Measurements from ENCODE around the gene RAD51B. TPM values are rescaled to one million over a fixed set of nuclear protein-coding genes. Genes with fewer than 3 reads are reported as not detected.

RAD51B gene
- total RNA-seq, 2 donors from 2014 or later: 22.8 to 33.8 TPM

- H3K36me3 Mint-ChIP-seq (ENCODE audit: low read depth): no peaks in the 10 kb centered on the region
- Histone ChIP-seq H3K9ac (ENCODE audit: extremely low read depth, low read length, poor library complexity, severe bottlenecking) (no peak overlapping the region), H3K27ac (ENCODE audit: low read depth, low read length) (no peak overlapping the region), H3K4me1 (ENCODE audit: control insufficient read depth, insufficient read depth, low read length) (peaks cover 6% of the 10 kb centered on the region), H3K4me3 (ENCODE audit: low read length) (no peak overlapping the region), H3K9me3 (ENCODE audit: control insufficient read depth, low read length) (no peaks in the 10 kb centered on the region), H3K27me3 (ENCODE audit: control insufficient read depth, insufficient read depth, low read length, poor library complexity, severe bottlenecking) (no peaks in the 10 kb centered on the region), H3K36me3 (ENCODE audit: control insufficient read depth, insufficient read depth, low read length) (no peaks in the 10 kb centered on the region)
- no peaks in the 10 kb centered on the region for H3K9me3 Mint-ChIP-seq
- WGBS, 2 experiments (ENCODE audit: insufficient coverage in 1 of 2, insufficient read length in 1 of 2): 97% methylated on average over 3 of the region's 3 CpGs; no CpG with 5 or more reads in 1 of the 2 experiments
- H3K4me3 Mint-ChIP-seq: no peak overlapping the region
- H3K27ac Mint-ChIP-seq: no peak overlapping the region
- no peak for TF ChIP-seq CTCF (conservative IDR thresholded peaks at IDR 0.05)
- peaks cover 28% of the 10 kb centered on the region for H3K4me1 Mint-ChIP-seq
- H3K27me3 Mint-ChIP-seq (ENCODE audit: insufficient read depth): no peaks in the 10 kb centered on the region
- DNase-seq: no peak
Measured at GRCh38 chr14:68389943-68390342, 570.4 kb downstream of the RAD51B start.

GRCh38 chr14:68390741-68391140 lies 571.2 kb downstream of the RAD51B start:
- H3K27ac Mint-ChIP-seq: no peak overlapping the region
- no peak for TF ChIP-seq CTCF (conservative IDR thresholded peaks at IDR 0.05)
- Histone ChIP-seq H3K4me1 (ENCODE audit: control insufficient read depth, insufficient read depth, low read length) (peaks cover 6% of the 10 kb centered on the region), H3K36me3 (ENCODE audit: control insufficient read depth, insufficient read depth, low read length) (no peaks in the 10 kb centered on the region), H3K27ac (ENCODE audit: low read depth, low read length) (no peak overlapping the region), H3K9ac (ENCODE audit: extremely low read depth, low read length, poor library complexity, severe bottlenecking) (no peak overlapping the region), H3K9me3 (ENCODE audit: control insufficient read depth, low read length) (no peaks in the 10 kb centered on the region), H3K4me3 (ENCODE audit: low read length) (no peak overlapping the region), H3K27me3 (ENCODE audit: control insufficient read depth, insufficient read depth, low read length, poor library complexity, severe bottlenecking) (no peaks in the 10 kb centered on the region)
- H3K4me1 Mint-ChIP-seq: peaks cover 32% of the 10 kb centered on the region
- no peaks in the 10 kb centered on the region for H3K9me3 Mint-ChIP-seq
- no peaks in the 10 kb centered on the region for H3K27me3 Mint-ChIP-seq (ENCODE audit: insufficient read depth)
- WGBS, 2 experiments (ENCODE audit: insufficient coverage in 1 of 2, insufficient read length in 1 of 2): 98 to 100% methylated on average over 1 to 2 of the region's 2 CpGs
- H3K4me3 Mint-ChIP-seq: no peak overlapping the region
- H3K36me3 Mint-ChIP-seq (ENCODE audit: low read depth): no peaks in the 10 kb centered on the region
- DNase-seq: no peak

GRCh38 chr14:68391311-68392014 lies 571.9 kb downstream of the RAD51B start:
- H3K27me3 Mint-ChIP-seq (ENCODE audit: insufficient read depth): no peaks in the 10 kb centered on the region
- no peak overlapping the region for H3K4me3 ChIP-seq (ENCODE audit: low read length)
- peaks cover 6% of the 10 kb centered on the region for H3K4me1 ChIP-seq (ENCODE audit: control insufficient read depth, insufficient read depth, low read length)
- H3K36me3 Mint-ChIP-seq (ENCODE audit: low read depth): no peaks in the 10 kb centered on the region
- no peak overlapping the region for H3K27ac Mint-ChIP-seq
- no peak overlapping the region for H3K4me3 Mint-ChIP-seq
- H3K27me3 ChIP-seq (ENCODE audit: control insufficient read depth, insufficient read depth, low read length, poor library complexity, severe bottlenecking): no peaks in the 10 kb centered on the region
- no peak for DNase-seq
- H3K4me1 Mint-ChIP-seq: peaks cover 28% of the 10 kb centered on the region
- H3K27ac ChIP-seq (ENCODE audit: low read depth, low read length): no peak overlapping the region
- WGBS, 2 experiments (ENCODE audit: insufficient coverage in 1 of 2, insufficient read length in 1 of 2): 92 to 95% methylated on average over 2 to 4 of the region's 4 CpGs
- H3K9me3 ChIP-seq (ENCODE audit: control insufficient read depth, low read length): no peaks in the 10 kb centered on the region
- H3K9ac ChIP-seq (ENCODE audit: extremely low read depth, low read length, poor library complexity, severe bottlenecking): no peak overlapping the region
- no peak for TF ChIP-seq CTCF (conservative IDR thresholded peaks at IDR 0.05)
- H3K36me3 ChIP-seq (ENCODE audit: control insufficient read depth, insufficient read depth, low read length): no peaks in the 10 kb centered on the region
- no peaks in the 10 kb centered on the region for H3K9me3 Mint-ChIP-seq

Data from endodermal cell (in vitro differentiated cells).